SK-MEL-5 (cell line): ENCODE results near the gene PF4V1. TPM values are rescaled to one million over a fixed set of nuclear protein-coding genes. Genes with fewer than 3 reads are reported as not detected.
A peak's percentile ranks its signal among the peaks of the same experiment; 100 is the strongest.

Experiments
- DNase-seq: peaks from one replicate; pipeline ENCODE4 v3.0.0-alpha.2; 2016; ENCODE audit warnings: low read depth, low spot score
- in situ Hi-C: cut with HindIII; loops from 2 replicates; pipeline ENCODE4 v1.10.0; 2016; ENCODE audit warnings: low sequenced_read_pairs, high pct_unique_total_duplicates, low pct_unique_long_range_greater_than_20kb
- total RNA-seq: library from RNA; depleted of rRNA; stranded (reverse); fragments of >200 nt; shearing (Covaris generic); gene quantifications from 2 replicates; pipeline ENCODE4 v1.2.3, GENCODE V29; 2014

Gene PF4V1
- total RNA-seq, 1 experiment from 2014 or later: not detected

- no peak for DNase-seq
- in situ Hi-C loops: no loop called here
These were observed 11.9 kb downstream of the PF4V1 start for GRCh38 chr4:73864961-73865360.

- in situ Hi-C loops: no loop called here
These were observed 12.5 kb downstream of the PF4V1 start for GRCh38 chr4:73865431-73866096.

DNA sequence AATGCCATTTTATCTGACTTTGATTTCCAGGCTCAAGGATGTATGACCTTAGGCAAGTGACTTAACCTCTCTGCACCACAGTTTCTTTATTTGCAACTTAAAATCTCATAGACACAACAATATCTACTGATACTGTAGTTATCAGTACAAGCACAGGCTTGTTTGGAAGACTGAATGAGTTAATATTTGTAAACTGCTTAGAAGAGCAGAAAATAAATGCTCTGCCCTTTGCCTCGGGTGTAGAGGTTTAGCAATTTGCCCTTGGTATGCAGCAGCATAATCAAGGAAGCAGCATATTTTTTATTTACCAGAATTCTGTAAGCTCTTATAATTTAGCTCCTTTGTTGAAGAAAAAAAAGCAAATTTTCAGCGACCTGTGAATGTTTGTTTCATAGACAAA lies 13.2 kb downstream of the PF4V1 start:
- in situ Hi-C loops: no loop called here

More at GRCh38 chr4:73865431-73866096, 12.5 kb downstream of the PF4V1 start:
- DNase-seq: no peak

DNA sequence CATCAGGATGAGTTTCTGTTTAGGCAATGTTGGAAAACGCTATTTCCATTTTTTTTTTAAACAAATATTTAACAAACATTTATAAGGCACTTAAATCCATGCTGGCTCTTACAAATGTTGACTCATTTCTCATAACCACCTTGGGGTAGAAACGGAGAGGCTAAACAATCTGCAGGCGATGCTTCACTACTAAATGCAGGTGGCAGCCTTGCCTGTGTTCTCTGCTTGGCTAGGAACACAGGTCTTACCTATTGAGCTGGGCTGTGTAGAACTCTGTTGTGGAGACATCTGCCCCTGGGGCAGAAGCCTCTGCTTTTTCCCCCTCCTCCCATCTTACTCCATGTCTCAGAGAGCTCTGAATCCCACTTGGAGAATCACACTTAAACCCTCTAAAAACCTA lies 14.7 kb downstream of the PF4V1 start:
- peak; percentile 46 for DNase-seq
- in situ Hi-C loops: no loop called here

More for the DNA sequence above, 13.2 kb downstream of the PF4V1 start:
- DNase-seq: no peak

- in situ Hi-C loops: no loop called here
- DNase-seq: peak; percentile 67
These were observed 15.4 kb downstream of the PF4V1 start for GRCh38 chr4:73868206-73869129.

DNA sequence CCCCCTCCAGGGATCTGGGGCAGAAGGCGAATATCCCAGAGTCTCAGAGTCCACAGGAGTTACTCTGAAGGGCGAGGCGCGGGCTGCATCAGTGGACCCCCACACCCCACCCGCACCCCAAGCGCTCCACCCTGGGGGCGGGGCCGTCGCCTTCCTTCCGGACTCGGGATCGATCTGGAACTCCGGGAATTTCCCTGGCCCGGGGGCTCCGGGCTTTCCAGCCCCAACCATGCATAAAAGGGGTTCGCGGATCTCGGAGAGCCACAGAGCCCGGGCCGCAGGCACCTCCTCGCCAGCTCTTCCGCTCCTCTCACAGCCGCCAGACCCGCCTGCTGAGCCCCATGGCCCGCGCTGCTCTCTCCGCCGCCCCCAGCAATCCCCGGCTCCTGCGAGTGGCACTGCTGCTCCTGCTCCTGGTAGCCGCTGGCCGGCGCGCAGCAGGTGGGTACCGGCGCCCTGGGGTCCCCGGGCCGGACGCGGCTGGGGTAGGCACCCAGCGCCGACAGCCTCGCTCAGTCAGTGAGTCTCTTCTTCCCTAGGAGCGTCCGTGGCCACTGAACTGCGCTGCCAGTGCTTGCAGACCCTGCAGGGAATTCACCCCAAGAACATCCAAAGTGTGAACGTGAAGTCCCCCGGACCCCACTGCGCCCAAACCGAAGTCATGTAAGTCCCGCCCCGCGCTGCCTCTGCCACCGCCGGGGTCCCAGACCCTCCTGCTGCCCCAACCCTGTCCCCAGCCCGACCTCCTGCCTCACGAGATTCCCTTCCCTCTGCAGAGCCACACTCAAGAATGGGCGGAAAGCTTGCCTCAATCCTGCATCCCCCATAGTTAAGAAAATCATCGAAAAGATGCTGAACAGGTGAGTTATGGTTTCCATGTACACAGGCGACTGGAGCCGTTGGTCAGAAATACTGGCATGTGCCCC lies 16.3 kb downstream of the PF4V1 start, which contains the start of gene CXCL1:
Gene CXCL1, plus strand, starts transcription at position 264 of the 926 bp plus-strand sequence. Its CDS starts 78 bp downstream, at position 342.
- in situ Hi-C loops: no loop called here
- DNase-seq: peak; percentile 75

DNA sequence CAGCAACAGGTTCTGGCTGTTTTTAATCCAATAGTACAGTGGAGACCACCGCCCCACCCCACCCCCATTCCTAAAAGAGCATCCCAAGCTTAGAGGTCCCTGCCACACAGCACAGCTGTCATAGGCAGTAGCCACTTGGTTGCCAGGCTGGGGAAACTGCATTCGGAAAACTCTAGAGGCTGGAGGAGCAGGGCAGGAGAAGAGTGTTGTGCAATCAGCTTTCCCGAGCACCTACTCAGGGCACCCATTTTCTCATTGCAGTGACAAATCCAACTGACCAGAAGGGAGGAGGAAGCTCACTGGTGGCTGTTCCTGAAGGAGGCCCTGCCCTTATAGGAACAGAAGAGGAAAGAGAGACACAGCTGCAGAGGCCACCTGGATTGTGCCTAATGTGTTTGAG lies 17.2 kb downstream of the PF4V1 start:
- in situ Hi-C loops: no loop called here
- DNase-seq: peak; percentile 70

DNA sequence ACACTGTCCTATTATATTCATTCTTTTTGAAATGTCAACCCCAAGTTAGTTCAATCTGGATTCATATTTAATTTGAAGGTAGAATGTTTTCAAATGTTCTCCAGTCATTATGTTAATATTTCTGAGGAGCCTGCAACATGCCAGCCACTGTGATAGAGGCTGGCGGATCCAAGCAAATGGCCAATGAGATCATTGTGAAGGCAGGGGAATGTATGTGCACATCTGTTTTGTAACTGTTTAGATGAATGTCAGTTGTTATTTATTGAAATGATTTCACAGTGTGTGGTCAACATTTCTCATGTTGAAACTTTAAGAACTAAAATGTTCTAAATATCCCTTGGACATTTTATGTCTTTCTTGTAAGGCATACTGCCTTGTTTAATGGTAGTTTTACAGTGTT lies 17.7 kb downstream of the PF4V1 start:
- in situ Hi-C loops: no loop called here
- DNase-seq: peak; percentile 46

DNA sequence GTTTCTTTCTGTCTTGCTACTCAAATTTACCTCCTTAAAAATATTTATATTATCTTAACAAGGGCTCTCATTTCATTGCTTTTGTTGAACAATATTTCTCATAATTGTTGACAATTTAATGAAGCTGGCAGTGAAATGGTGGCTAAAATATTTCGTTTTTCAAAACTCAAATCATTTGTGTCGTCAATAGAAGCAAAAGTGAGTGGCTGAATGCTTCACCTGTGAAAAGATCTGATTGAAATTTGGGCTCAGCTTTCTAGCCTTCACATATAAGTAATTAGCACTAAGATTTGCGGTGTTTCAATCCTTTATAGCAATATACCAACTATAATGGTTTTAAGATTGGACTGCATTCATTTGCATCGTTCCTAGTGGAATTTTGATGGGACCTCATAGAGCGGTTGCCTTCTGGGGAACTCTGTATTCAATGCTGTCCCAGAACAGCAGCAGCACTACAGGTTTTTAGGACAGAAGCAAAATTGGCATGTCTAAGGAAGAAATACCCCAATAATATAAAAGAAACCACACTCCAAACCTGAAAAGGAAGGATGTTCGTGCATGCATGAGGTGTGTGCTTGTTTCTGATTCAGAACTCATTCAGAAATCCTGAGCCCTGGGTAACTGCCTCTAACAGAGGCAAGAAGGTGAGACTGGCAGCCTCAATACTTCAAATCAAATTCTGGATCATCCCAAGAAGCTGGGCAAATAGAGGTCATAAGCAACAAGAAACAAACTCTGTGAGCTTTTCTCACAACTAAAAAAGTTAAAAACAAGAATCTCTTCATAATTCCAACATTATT lies 18.6 kb downstream of the PF4V1 start:
- in situ Hi-C loops: no loop called here
- peak; percentile 13 for DNase-seq

- in situ Hi-C loops: no loop called here
- DNase-seq: peak; percentile 65
These were observed 19.4 kb downstream of the PF4V1 start for GRCh38 chr4:73872316-73873108.

DNA sequence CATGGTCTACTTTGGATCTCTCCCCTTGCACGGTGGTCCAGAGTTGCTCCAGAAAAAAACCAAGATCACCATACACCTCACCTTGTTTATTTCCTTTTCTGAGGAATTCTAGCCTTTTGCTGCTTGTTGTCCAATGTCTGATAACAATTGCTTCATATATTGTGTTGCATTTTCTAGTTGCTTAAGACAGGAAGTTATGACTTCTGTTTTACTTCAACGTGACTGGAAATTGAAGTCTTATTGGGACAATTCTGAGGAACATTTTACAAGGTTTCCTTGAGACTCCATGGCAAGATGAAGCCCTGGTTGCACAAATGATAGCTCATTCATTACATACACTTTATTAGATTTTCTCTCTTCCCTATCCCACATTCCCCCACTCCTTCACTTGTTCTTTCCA lies 21.3 kb downstream of the PF4V1 start:
- DNase-seq: no peak
- in situ Hi-C loops: no loop called here

DNA sequence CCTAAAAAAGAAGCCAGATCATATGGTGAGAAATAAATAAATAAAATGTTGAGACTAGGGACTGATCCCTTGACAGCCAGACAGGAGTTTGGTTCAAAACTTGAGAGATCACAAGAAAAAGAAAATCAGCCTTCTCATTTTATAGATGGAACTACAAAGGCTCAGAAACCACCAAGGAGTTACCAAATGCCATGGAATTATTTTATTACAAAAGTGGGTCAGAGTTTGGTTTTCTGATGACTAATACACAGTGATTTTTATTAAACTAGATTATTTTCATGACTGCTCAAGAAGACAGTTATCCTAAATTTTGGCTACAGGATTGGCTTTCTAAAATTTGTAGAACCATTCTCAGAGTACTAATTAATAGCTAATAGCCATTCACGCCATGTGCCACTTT lies 22.3 kb downstream of the PF4V1 start:
- in situ Hi-C loops: no loop called here
- DNase-seq: no peak

- in situ Hi-C loops: no loop called here
- no peak for DNase-seq
These were observed 30.2 kb downstream of the PF4V1 start for GRCh38 chr4:73883306-73883705.

- no peak for DNase-seq
- in situ Hi-C loops: no loop called here
These were observed 32.6 kb downstream of the PF4V1 start for GRCh38 chr4:73885574-73886267.

GRCh38 chr4:73891326-73891725 lies 38.2 kb downstream of the PF4V1 start:
- in situ Hi-C loops: no loop called here

More at GRCh38 chr4:73891326-73891725, 38.2 kb downstream of the PF4V1 start:
- no peak for DNase-seq
